Transverse colon (tissue), 4 donors: ENCODE measurements around the gene SMIM36. TPM values are rescaled to one million over a fixed set of nuclear protein-coding genes. Genes with fewer than 3 reads are reported as not detected.
"Not testable (repeated sequence)": the region's sequence is repeated elsewhere in the genome, so short reads cannot be mapped to it uniquely, and the experiment has no call there.

Experiments used
- DNase-seq: peaks from one replicate; pipeline ENCODE4 v3.0.0-alpha.2; 2019
- H3K27ac ChIP-seq, 4 donors: fragments of 200-600 bp; sonication (generic); 2 replicates each; pipeline ENCODE4 v1.5.1; 2016 to 2018; ENCODE audit warnings: inconsistent platforms in 4 of 4
- H3K27me3 ChIP-seq: fragments of 200-600 bp; sonication (generic); 2 replicates; pipeline ENCODE4 v1.5.1; 2017; ENCODE audit warnings: inconsistent platforms
- H3K36me3 ChIP-seq, 4 donors: fragments of 200-600 bp; sonication (generic); 2 replicates each; pipeline ENCODE4 v1.5.1; 2017 to 2019; ENCODE audit warnings: inconsistent platforms in 4 of 4
- H3K4me1 ChIP-seq, 4 donors: fragments of 200-600 bp; sonication (generic); 2 replicates each; pipeline ENCODE4 v1.5.1; 2017 to 2020; ENCODE audit warnings: inconsistent platforms in 4 of 4
- H3K4me3 ChIP-seq, 4 donors: fragments of 200-600 bp; sonication (generic); 1 replicate in 1 of 4; 2 replicates in 3 of 4; pipeline versions ENCODE4 v1.5.1 to v1.6.1; 2017 to 2019; ENCODE audit warnings: inconsistent platforms in 4 of 4
- H3K9me3 ChIP-seq, 2 donors: fragments of 200-600 bp; sonication (generic); 2 replicates each; pipeline ENCODE4 v1.5.1; 2017 to 2019; ENCODE audit warnings: inconsistent platforms in 2 of 2
- EP300 ChIP-seq: sonication (generic); formaldehyde crosslinking; IDR thresholded peaks from one replicate; pipeline ENCODE4 v1.6.1; 2017; ENCODE audit warnings: antibody characterized with exemption, low read depth
- POLR2A ChIP-seq: fragments of 450-650 bp; IDR thresholded peaks from one replicate; pipeline ENCODE4 v1.6.1; 2016; ENCODE audit warnings: antibody characterized with exemption, mild to moderate bottlenecking, moderate library complexity
- POLR2AphosphoS5 ChIP-seq, 3 donors: sonication (generic); formaldehyde crosslinking; IDR thresholded peaks; one replicate each; pipeline ENCODE4 v1.6.1; 2016; ENCODE audit warnings: antibody characterized with exemption in 3 of 3
- WGBS, 2 donors: methylation state at CpG; one replicate each; pipeline ENCODE4 v1.1.5; 2018; ENCODE audit warnings: low coverage in 1 of 2; 5-methylcytosine and 5-hydroxymethylcytosine counted together
- in situ Hi-C, 4 donors: fragments of 200-750 bp; cut with MboI; loops; one replicate each; pipeline versions ENCODE4 v1.15.0 to v1.15.1; 2017; ENCODE audit warnings: low sequenced_read_pairs in 3 of 4, low pct_ligation_motif_present in 1 of 4, low pct_unique_long_range_greater_than_20kb in 1 of 4
- intact Hi-C: fragments of 100-400 bp; cut with DNase I; formaldehyde crosslinking; loops from one replicate; pipeline ENCODE4 v1.15.1; 2023; ENCODE audit warnings: low total_unique reads
- total RNA-seq, 4 donors: library from RNA; depleted of rRNA; stranded (reverse); fragments of >200 nt; gene quantifications; one replicate each; pipeline ENCODE4 v1.1.0, GENCODE V29; 2016
- TF ChIP-seq, protein P1 (sequence below), 5 experiments: fragments of 200-600 bp in 3 of 5; fragments of 450-650 bp in 2 of 5; sonication (generic) in 3 of 5; IDR thresholded peaks; 1 replicate in 2 of 5; 2 replicates in 3 of 5; pipeline ENCODE4 v1.5.1; 2016 to 2017; ENCODE audit warnings: antibody characterized with exemption in 5 of 5, inconsistent platforms in 3 of 5, mild to moderate bottlenecking in 2 of 5, moderate library complexity in 1 of 5

The SMIM36 gene
- total RNA-seq, 4 donors from 2014 or later = not detected

DNA sequence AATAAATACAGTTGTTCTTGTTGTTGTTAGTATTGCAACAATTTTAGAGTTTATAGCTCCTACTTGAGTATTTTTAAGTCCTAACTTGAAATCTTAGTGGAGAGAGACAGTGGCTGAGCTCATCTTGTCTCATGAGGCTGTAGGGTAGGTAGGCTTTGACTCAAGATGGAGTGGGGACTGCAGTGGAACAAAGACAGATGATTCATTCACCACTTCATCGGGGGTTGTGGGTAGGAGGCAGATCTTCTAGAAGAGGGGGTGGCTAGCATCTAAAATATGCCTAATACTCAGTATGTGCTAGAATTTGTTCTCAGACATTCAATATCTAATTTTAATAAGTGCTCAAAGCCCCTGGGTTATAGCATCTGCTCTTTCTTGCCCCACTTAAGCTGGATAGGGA is 76.5 kb downstream of the SMIM36 start:
- 72 to 100% methylated on average over 1 of the region's 1 CpG for WGBS, 2 donors
- Histone ChIP-seq H3K36me3 (no peaks in the 10 kb centered on the region), H3K27me3 (no peaks in the 10 kb centered on the region), H3K9me3 (no peaks in the 10 kb centered on the region), H3K27ac (peak overlapping the region in 3 of 4 donors; percentile 80 to 85 (median 82)), H3K4me3 (no peak overlapping the region), H3K4me1 (peaks cover 13 to 37% (median 29%) of the 10 kb centered on the region in 4 donors)
- intact Hi-C loops = no loop called here
- DNase-seq = no peak
- TF ChIP-seq POLR2A = no peak
- no peak for TF ChIP-seq EP300
- TF ChIP-seq, protein P1, sequence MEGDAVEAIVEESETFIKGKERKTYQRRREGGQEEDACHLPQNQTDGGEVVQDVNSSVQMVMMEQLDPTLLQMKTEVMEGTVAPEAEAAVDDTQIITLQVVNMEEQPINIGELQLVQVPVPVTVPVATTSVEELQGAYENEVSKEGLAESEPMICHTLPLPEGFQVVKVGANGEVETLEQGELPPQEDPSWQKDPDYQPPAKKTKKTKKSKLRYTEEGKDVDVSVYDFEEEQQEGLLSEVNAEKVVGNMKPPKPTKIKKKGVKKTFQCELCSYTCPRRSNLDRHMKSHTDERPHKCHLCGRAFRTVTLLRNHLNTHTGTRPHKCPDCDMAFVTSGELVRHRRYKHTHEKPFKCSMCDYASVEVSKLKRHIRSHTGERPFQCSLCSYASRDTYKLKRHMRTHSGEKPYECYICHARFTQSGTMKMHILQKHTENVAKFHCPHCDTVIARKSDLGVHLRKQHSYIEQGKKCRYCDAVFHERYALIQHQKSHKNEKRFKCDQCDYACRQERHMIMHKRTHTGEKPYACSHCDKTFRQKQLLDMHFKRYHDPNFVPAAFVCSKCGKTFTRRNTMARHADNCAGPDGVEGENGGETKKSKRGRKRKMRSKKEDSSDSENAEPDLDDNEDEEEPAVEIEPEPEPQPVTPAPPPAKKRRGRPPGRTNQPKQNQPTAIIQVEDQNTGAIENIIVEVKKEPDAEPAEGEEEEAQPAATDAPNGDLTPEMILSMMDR (IDR thresholded peaks at IDR 0.05) = no peak
- no peak for TF ChIP-seq POLR2AphosphoS5 (IDR thresholded peaks at IDR 0.05)
- in situ Hi-C loops = no loop called here

DNA sequence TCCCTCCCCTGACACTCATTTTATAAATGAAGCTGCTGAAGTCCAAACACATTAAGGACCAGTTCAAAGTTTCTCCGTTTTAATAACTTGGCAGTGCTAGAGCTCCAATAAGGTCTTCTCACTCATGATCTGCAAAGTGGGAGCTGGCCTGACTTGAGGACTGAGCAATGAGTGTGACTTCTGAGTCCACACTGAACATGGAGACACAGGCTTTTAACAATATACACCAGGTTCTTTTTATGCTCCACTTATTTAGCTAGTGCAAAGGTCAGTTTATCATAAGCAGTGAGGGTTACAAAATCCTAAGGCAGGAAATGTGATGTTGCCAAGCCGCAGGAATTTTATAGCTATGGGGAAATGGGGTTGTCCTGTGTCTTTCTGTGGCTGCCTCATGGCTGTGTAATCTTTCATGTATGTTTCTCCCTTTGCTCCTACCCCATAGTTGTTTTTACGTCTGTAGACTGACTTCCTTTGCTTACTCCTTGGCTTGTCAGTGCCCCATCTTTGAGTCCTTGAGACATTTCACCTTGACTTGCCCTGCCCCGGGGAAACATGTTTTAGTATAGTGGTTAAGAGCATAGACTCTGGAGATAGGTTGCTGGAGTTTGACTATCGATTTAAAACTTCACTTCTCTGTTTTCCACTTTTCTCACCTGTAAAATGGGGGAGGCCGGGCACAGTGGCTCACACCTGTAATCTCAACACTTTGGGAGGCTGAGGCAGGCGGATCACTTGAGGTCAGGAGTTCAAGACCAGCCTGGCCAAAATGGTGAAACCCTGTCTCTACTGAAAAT is 77.4 kb downstream of the SMIM36 start:
- intact Hi-C loops = no loop called here
- no peaks in the 10 kb centered on the region for H3K9me3 ChIP-seq
- DNase-seq = peak; percentile 64
- WGBS, 2 donors = 49 to 52% methylated on average over 5 to 7 of the region's 7 CpGs
- in situ Hi-C loops = no loop called here
- no peak for TF ChIP-seq POLR2A
- peak; percentile 11 for TF ChIP-seq EP300
- TF ChIP-seq, protein P1 (IDR thresholded peaks at IDR 0.05) = no peak
- TF ChIP-seq POLR2AphosphoS5 (IDR thresholded peaks at IDR 0.05) = peak; percentile 56 to 83 (median 67)
- H3K4me1 ChIP-seq = peaks cover 13 to 37% (median 29%) of the 10 kb centered on the region in 4 donors
- H3K4me3 ChIP-seq = no peak overlapping the region
- H3K27ac ChIP-seq = peak overlapping the region; percentile 72 to 85 (median 81)
- no peaks in the 10 kb centered on the region for H3K27me3 ChIP-seq
- H3K36me3 ChIP-seq = no peaks in the 10 kb centered on the region

DNA sequence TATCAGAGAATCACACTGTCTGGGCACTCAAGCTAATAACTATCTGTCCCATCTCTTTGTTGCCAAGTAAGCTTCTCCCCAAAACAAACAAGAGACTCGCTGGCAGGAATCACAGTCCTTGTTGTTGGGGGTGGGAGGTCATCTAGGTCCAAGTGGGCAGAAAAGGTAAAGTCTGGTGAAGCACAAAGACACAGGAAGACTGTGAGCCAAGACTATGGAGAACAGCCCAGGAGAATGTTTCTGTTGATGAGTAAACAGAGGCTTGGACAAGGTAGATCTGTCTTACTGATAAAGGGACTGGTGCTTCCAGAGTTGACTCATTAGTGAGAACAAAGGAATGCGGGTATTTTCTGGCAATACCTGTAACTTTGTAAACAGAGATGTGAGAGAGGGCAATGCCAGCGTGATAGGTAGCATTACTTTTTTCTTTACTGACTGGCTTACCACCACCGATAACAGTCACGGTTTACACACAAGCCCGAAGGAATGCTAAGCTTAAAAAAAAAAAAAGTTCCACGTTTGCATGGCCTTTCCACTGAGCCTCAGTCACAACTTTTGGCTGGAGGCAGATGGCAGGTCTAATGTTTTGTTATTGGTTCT is 78.1 kb downstream of the SMIM36 start:
- Histone ChIP-seq H3K9me3 (no peaks in the 10 kb centered on the region), H3K4me3 (no peak overlapping the region), H3K27ac (peak overlapping the region; percentile 72 to 85 (median 81)), H3K4me1 (peaks cover 13 to 37% (median 29%) of the 10 kb centered on the region in 4 donors), H3K27me3 (no peaks in the 10 kb centered on the region), H3K36me3 (no peaks in the 10 kb centered on the region)
- in situ Hi-C loops = no loop called here
- DNase-seq = no peak
- intact Hi-C loops = no loop called here
- no peak for TF ChIP-seq POLR2A
- no peak for TF ChIP-seq EP300
- TF ChIP-seq, protein P1 (IDR thresholded peaks at IDR 0.05) = no peak
- TF ChIP-seq POLR2AphosphoS5 (IDR thresholded peaks at IDR 0.05) = no peak
- 33 to 40% methylated on average over 7 of the region's 7 CpGs for WGBS, 2 donors

DNA sequence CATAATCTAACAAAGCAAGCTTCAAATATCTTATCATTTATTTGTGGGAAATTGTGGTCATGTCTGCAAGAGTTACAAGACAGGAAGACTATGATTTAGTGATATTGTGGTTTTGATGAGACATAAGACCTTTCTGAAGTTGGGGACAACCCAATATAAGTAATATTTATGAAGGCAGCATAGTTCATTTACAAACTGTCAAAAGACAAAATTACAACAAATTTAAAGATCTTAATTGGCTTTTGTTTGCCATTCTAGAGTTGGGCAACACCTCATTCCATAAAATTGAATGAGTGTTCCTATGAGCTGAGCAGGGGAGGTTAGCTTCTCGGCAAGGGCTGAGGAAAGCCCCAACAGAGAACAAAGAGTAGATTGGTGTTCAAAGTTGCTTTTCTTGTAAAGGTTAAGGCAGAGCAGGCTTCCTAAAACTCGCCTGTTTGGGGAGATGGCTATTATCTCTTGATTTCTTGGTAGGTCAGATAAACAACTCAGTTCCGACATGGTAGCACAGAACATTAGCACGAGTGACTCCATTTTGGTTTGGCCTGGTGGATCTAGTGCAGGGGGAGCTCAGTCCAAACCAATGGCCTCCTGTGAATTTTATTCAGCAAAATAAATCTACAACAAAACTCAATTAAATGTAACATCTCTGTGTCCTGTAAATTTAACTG is 78.8 kb downstream of the SMIM36 start:
- Histone ChIP-seq H3K4me1 (peaks cover 13 to 37% (median 29%) of the 10 kb centered on the region in 4 donors), H3K4me3 (no peak overlapping the region), H3K27ac (peak overlapping the region; percentile 72 to 85 (median 81)), H3K36me3 (no peaks in the 10 kb centered on the region), H3K9me3 (no peaks in the 10 kb centered on the region), H3K27me3 (no peaks in the 10 kb centered on the region)
- in situ Hi-C loops (no loop called here), intact Hi-C loops (no loop called here)
- 38 to 66% methylated on average over 1 to 4 of the region's 4 CpGs for WGBS, 2 donors
- DNase-seq = no peak
- TF ChIP-seq POLR2A = no peak
- TF ChIP-seq, protein P1 (IDR thresholded peaks at IDR 0.05) = no peak
- no peak for TF ChIP-seq POLR2AphosphoS5 (IDR thresholded peaks at IDR 0.05)
- TF ChIP-seq EP300 = no peak

DNA sequence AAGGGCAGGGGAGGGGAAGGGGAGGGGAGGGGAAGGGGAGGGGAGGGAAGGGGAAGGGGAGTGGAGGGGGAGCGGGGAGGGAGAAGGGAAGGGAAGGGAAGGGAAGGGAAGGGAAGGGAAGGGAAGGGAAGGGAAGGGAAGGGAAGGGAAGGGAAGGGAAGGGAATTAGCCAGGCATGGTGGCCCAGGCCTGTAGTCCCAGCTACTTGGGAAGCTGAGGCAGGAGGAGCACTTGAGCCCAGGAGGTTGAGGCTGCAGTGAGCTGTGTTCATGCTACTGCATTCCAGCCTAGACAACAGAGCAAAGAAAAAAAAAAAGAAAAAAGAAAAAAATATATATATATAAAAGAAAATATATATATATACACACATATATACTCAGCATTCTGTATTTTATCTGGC is 79.3 kb downstream of the SMIM36 start:
- DNase-seq, H3K4me3 ChIP-seq, H3K9me3 ChIP-seq, H3K27me3 ChIP-seq, intact Hi-C loops, in situ Hi-C loops, H3K36me3 ChIP-seq, H3K27ac ChIP-seq: not testable (repeated sequence)
- WGBS, 2 donors = no CpG with 5 or more reads among the region's 1 CpG
- H3K4me1 ChIP-seq = peaks cover 13 to 37% (median 29%) of the 10 kb centered on the region in 4 donors
